Heart right ventricle (tissue), 16 donors: ENCODE measurements around the gene FMN2. TPM values are rescaled to one million over a fixed set of nuclear protein-coding genes. Genes with fewer than 3 reads are reported as not detected.

Experiments used
- ATAC-seq, 8 donors: fragments of 200-7000 bp; cut with Tn5 transposase; one replicate each; pipeline ENCODE4 v1.9.1; 2020; ENCODE audit warnings: mild to moderate bottlenecking in 8 of 8, moderate library complexity in 8 of 8, moderate number of reproducible peaks in 1 of 8
- DNase-seq, 2 donors: peaks; one replicate each; pipeline ENCODE4 v3.0.0-alpha.2; 2020
- H3K27ac ChIP-seq, 10 donors: fragments of 200-600 bp; sonication (generic) in 2 of 10; one replicate each; pipeline versions ENCODE4 v1.5.0 to v1.8.0; 2020 to 2022; ENCODE audit warnings: mild to moderate bottlenecking in 3 of 10
- H3K27me3 ChIP-seq, 7 donors: fragments of 200-600 bp; one replicate each; pipeline ENCODE4 v1.8.0; 2021 to 2022; ENCODE audit warnings: mild to moderate bottlenecking in 2 of 7
- H3K36me3 ChIP-seq, 9 donors: fragments of 200-600 bp; sonication (generic) in 1 of 9; one replicate each; pipeline versions ENCODE4 v1.5.0 to v1.8.0; 2020 to 2022; ENCODE audit warnings: mild to moderate bottlenecking in 2 of 9
- H3K4me1 ChIP-seq, 9 donors: fragments of 200-600 bp; sonication (generic) in 1 of 9; one replicate each; pipeline versions ENCODE4 v1.5.0 to v1.8.0; 2020 to 2022; ENCODE audit warnings: mild to moderate bottlenecking in 4 of 9
- H3K4me3 ChIP-seq, 10 donors: fragments of 200-600 bp; sonication (generic) in 2 of 10; one replicate each; pipeline versions ENCODE4 v1.5.0 to v1.8.0; 2020 to 2022; ENCODE audit warnings: mild to moderate bottlenecking in 7 of 10, moderate library complexity in 2 of 10
- H3K9me3 ChIP-seq, 11 donors: fragments of 200-600 bp in 10 of 11; sonication (generic) in 2 of 11; one replicate each; pipeline versions ENCODE4 v1.5.0 to v1.8.0; 2013 to 2022; ENCODE audit warnings: mild to moderate bottlenecking in 2 of 11, control low read depth in 1 of 11, moderate library complexity in 1 of 11
- WGBS, 2 donors: extraction: QIAGEN DNeasy Blood & Tissue Kit; methylation state at CpG; one replicate each; pipeline ENCODE4 v1.1.7; 2013; ENCODE audit warnings: inconsistent platforms in 1 of 2; 5-methylcytosine and 5-hydroxymethylcytosine counted together
- intact Hi-C, 10 donors: fragments of 100-400 bp; cut with DNase I; formaldehyde crosslinking; loops; one replicate each; pipeline versions ENCODE4 v1.11.1 to v1.14.2; 2022
- polyA plus RNA-seq, 2 donors: library from polyadenylated mRNA; stranded (reverse); fragments of 200-250 nt; gene quantifications; one replicate each; pipeline ENCODE4 v1.2.3, GENCODE V29; 2013
- total RNA-seq, 10 donors: library from RNA; stranded (reverse); fragmentation: NEBNext Ultra II Directional in 3 of 10; extraction: Animal tissue kit (Norgen Biotek cat#: 25700) in 3 of 10; gene quantifications; one replicate each; pipeline versions ENCODE4 v1.2.1 to v1.2.4, GENCODE V29; 2021 to 2023
- TF ChIP-seq, protein P1 (sequence below), 9 donors: fragments of 200-600 bp; sonication (generic) in 2 of 9; IDR thresholded peaks; one replicate each; pipeline versions ENCODE4 v1.5.0 to v1.8.0; 2021 to 2022; ENCODE audit warnings: antibody characterized with exemption in 9 of 9, mild to moderate bottlenecking in 5 of 9, moderate library complexity in 1 of 9
- donor health status: Arrhythmogenic right ventricular cardiomyopathy.
- donor health status: ischemic (EF 13 %, LVEDD 7.1; RV severe dilation, severe dysfunction).
- donor health status: healthy with polysubstance abuse.
- donor health status: DM: no; HTN: yes; CAD: no.
- donor health status: DM: no; HTN: no; CAD: no.
- donor health status: ischemic (EF 25% LVEDD 6.9; RV normal size, moderate dysfunction).
- donor health status: ischemic (EF 25% LVEDD 5.7; RV mildly dilated, moderate dysfunction).
- donor health status: healthy.
- donor health status: DM: yes; HTN: yes; CAD: no.
- donor health status: Ischemic cardiomyopathy.
- donor health status: ischemic (EF 35%, LVEDD 5.7; RV mildly dilated, moderate dysfunction).
- donor health status: nonischemic (EF 11% LVEDD 7.7; RV severe dilation, severe dysfunction).
- donor health status: DM: yes; HTN: yes; CAD: no.
- donor health status: PGD.
- donor health status: ischemic (EF 29% LVEDD 5.4; RV normal size, mild dysfunction).
- donor health status: nonischemic (EF 23%, LVEDD 6.1; RV moderate dilation, normal function).

Gene FMN2
- total and polyA plus RNA-seq, 12 donors: 0.03 to 0.70 (median 0.12) TPM; not detected in 9

GRCh38 chr1:240350910-240351331 lies 259.2 kb downstream of the FMN2 start:
- DNase-seq (no peak), ATAC-seq (no peak)
- peaks cover 0 to 6% (median 0%) of the 10 kb centered on the region in 11 donors for H3K9me3 ChIP-seq
- no peaks in the 10 kb centered on the region for H3K27me3 ChIP-seq
- H3K4me1 ChIP-seq: no peaks in the 10 kb centered on the region
- no peaks in the 10 kb centered on the region for H3K36me3 ChIP-seq
- H3K4me3 ChIP-seq: no peak overlapping the region
- TF ChIP-seq, protein P1, sequence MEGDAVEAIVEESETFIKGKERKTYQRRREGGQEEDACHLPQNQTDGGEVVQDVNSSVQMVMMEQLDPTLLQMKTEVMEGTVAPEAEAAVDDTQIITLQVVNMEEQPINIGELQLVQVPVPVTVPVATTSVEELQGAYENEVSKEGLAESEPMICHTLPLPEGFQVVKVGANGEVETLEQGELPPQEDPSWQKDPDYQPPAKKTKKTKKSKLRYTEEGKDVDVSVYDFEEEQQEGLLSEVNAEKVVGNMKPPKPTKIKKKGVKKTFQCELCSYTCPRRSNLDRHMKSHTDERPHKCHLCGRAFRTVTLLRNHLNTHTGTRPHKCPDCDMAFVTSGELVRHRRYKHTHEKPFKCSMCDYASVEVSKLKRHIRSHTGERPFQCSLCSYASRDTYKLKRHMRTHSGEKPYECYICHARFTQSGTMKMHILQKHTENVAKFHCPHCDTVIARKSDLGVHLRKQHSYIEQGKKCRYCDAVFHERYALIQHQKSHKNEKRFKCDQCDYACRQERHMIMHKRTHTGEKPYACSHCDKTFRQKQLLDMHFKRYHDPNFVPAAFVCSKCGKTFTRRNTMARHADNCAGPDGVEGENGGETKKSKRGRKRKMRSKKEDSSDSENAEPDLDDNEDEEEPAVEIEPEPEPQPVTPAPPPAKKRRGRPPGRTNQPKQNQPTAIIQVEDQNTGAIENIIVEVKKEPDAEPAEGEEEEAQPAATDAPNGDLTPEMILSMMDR (IDR thresholded peaks at IDR 0.05): no peak
- 61 to 64% methylated on average over 1 of the region's 1 CpG for WGBS, 2 donors
- intact Hi-C loops: no loop called here
- no peak overlapping the region for H3K27ac ChIP-seq

GRCh38 chr1:240351690-240352089 lies 260.0 kb downstream of the FMN2 start:
- intact Hi-C loops: no loop called here
- Histone ChIP-seq H3K36me3 (no peaks in the 10 kb centered on the region), H3K27ac (no peak overlapping the region), H3K4me3 (no peak overlapping the region), H3K9me3 (peaks cover 0 to 6% (median 0%) of the 10 kb centered on the region in 11 donors), H3K4me1 (no peaks in the 10 kb centered on the region), H3K27me3 (no peaks in the 10 kb centered on the region)
- DNase-seq: no peak
- WGBS, 2 donors: 75 to 83% methylated on average over 1 of the region's 1 CpG
- ATAC-seq: no peak
- TF ChIP-seq, protein P1 (IDR thresholded peaks at IDR 0.05): no peak

DNA sequence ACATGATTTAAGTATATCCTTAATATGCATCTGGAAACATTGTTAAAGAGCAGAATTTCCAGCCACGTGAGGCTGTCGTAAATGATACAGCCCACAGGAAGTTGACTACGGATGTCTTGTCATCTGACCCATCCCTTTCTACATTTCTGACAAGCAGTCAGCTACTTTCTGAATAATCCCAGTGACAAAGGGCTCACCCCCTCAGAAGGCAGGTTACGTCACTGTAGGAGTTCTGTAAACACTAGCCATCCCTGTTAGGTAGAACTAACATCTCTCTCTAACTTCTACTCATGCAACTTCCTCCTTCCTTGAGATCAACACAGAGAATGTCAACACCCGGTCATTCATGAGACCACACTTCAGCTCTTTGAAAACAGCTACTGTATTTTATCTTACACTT lies 261.1 kb downstream of the FMN2 start:
- 42 to 50% methylated on average over 5 of the region's 5 CpGs for WGBS, 2 donors
- intact Hi-C loops: no loop called here
- no peak for DNase-seq

DNA sequence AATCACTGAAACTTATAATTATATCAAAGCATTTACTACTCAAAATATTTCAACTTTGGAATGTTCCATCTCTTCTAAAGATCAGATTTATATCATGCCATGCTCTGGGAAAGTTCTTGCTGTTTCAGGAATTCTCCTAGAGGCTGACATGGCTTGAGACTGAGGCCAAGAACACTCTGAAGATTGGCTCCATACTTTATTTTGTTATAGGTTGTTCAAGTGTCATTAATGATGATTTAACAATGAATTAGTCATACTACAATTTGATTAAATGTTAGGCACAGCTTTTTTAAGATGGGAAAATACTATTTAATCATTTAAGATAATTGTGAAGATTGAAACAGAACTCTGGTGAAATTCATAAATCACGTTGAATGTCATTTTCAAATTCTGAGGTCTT lies 264.9 kb downstream of the FMN2 start:
- WGBS, 2 donors: 78 to 85% methylated on average over 1 of the region's 1 CpG
- DNase-seq: no peak
- Histone ChIP-seq H3K27ac (no peak overlapping the region), H3K36me3 (no peaks in the 10 kb centered on the region), H3K9me3 (peaks cover 0 to 6% (median 0%) of the 10 kb centered on the region in 11 donors), H3K4me1 (no peaks in the 10 kb centered on the region), H3K4me3 (no peak overlapping the region), H3K27me3 (no peaks in the 10 kb centered on the region)
- TF ChIP-seq, protein P1 (IDR thresholded peaks at IDR 0.05): no peak
- no peak for ATAC-seq
- intact Hi-C loops: no loop called here

More for the DNA sequence above, 261.1 kb downstream of the FMN2 start:
- no peaks in the 10 kb centered on the region for H3K27me3 ChIP-seq
- TF ChIP-seq, protein P1 (IDR thresholded peaks at IDR 0.05): no peak
- H3K36me3 ChIP-seq: no peaks in the 10 kb centered on the region
- no peak for ATAC-seq
- no peaks in the 10 kb centered on the region for H3K4me1 ChIP-seq
- no peak overlapping the region for H3K4me3 ChIP-seq
- peaks cover 0 to 6% (median 0%) of the 10 kb centered on the region in 11 donors for H3K9me3 ChIP-seq
- H3K27ac ChIP-seq: no peak overlapping the region
